ENCODE results near the gene MEOX2.

DNA sequence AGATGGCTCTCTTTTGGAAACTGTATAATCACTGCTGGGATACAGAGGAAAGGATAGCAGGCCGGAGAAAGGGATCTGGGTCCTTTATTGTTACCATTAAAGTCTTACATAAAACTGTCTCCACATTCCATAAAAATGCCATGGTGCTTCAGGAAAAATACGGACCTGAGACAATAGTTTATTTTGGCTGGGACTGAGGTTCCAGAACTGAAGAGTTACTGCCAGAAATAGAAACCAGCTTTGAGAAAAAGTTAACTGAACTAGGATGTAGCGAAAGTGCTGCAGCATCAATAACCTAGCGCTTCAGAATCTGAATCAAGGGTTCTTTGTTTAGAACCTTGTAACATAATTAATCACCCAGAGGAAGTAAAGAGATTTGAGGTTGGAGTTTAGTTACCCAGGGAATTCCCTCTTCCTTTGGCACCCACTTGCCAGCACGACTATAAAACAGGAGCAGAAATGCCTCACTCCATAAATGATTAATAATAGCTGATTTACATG lies 38.0 kb downstream of the MEOX2 start:
- TF ChIP-seq, protein P1, sequence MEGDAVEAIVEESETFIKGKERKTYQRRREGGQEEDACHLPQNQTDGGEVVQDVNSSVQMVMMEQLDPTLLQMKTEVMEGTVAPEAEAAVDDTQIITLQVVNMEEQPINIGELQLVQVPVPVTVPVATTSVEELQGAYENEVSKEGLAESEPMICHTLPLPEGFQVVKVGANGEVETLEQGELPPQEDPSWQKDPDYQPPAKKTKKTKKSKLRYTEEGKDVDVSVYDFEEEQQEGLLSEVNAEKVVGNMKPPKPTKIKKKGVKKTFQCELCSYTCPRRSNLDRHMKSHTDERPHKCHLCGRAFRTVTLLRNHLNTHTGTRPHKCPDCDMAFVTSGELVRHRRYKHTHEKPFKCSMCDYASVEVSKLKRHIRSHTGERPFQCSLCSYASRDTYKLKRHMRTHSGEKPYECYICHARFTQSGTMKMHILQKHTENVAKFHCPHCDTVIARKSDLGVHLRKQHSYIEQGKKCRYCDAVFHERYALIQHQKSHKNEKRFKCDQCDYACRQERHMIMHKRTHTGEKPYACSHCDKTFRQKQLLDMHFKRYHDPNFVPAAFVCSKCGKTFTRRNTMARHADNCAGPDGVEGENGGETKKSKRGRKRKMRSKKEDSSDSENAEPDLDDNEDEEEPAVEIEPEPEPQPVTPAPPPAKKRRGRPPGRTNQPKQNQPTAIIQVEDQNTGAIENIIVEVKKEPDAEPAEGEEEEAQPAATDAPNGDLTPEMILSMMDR (conservative IDR thresholded peaks at IDR 0.05; ENCODE audit: low read depth, low read length) = no peak
- TF ChIP-seq EZH2phosphoT487 (IDR thresholded peaks at IDR 0.05; ENCODE audit: borderline replicate concordance, low read length) (no peak), EZH2 (IDR thresholded peaks at IDR 0.05; ENCODE audit: low read length, unreplicated experiment) (no peak)

All from PC-3 (cell line).